Stimulated activated CD4-positive, alpha-beta T cell treated with anti-CD3 and anti-CD28 coated beads, TNF-alpha, amount 100 ng/mL, for 24 hours (primary cell): ENCODE data around the gene SLC25A21.
"Not testable (repeated sequence)": the region's sequence is repeated elsewhere in the genome, so short reads cannot be mapped to it uniquely, and the experiment has no call there.

ENCODE experiments used
- DNase-seq, 3 experiments: peaks; one replicate each; pipeline ENCODE4 v3.0.0-alpha.2; 2020; ENCODE audit warnings: low read depth in 3 of 3

The SLC25A21 gene

GRCh38 chr14:37089410-37089809 is 83.0 kb downstream of the SLC25A21 start:
- no peak for DNase-seq

- DNase-seq, result no peak
These were observed 83.8 kb downstream of the SLC25A21 start for GRCh38 chr14:37088356-37089215.

DNA sequence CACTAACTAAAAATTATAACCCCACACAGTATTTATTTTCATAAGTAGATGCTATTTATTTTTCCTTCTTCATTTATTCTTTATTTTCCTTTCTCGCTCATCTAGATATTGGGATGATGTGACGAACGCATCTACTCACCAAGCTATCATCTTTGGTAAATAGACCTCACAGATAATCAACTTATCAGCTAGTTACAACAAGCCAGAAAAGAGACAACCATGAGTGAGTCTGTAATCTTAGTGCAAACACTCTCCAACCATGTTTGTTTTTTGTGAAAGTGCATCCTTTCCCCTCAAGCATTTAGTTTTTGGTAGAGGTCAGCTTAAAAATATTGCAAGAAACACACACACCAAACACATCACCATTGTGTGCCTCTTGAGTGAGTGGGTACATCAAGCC is 84.9 kb downstream of the SLC25A21 start:
- no peak for DNase-seq

DNA sequence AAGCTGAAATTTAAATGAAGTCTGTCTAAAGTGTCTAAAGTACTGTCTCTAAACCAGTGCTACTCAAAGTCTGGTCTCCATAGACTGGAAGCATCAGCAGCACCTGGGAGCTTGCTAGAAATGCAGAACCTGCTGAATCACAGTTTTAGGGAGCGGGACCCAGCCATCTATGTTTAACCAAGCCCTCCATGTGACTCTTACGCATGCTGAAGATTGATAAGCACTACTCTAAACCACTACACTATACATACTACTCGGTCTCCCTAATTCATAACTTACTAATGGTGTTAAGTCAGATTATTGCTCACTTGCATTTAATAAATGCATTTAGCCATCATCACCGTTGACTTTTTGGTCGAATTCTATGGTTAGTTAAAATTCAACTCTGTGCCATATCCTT is 88.8 kb downstream of the SLC25A21 start:
- DNase-seq, result no peak

- no peak for DNase-seq
These were observed 90.0 kb downstream of the SLC25A21 start for GRCh38 chr14:37082449-37082848.

DNA sequence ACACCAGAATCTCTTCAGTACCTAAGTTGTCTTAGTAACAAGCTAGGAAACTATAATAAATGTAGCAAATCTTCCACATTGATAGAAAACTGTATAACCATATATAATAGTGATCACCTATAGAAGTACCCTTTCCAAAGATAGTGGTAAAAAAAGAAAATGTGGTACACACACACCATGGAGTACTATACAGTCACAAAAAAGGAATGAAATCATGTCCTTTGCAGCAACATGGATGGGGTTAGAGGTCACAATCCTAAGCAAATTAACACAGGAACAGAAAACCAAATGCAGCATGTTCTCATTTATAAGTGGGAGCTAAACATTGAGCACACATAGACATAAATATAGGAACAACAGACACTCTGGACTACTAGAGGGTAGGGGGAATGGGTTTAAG is 90.5 kb downstream of the SLC25A21 start:
- no peak for DNase-seq

DNA sequence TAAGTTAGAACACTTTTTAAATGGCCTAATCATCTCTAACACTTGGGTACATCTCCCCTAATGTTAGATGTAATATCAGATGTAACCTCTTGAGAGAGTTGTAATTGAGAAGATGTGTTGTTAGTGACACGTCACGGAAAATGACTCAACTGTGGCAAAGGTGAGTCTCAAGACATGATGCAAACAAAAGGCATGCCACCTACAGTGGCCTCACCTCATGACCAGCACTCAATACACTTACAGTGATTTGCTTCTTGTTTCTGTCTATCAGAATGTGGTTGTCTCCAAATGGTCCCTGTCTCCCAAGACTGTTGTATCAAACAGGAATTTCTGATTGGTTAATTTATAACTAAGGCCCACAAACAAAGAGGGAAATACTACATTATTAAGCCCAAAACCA is 91.2 kb downstream of the SLC25A21 start:
- DNase-seq, result no peak

GRCh38 chr14:37078131-37078530 is 94.3 kb downstream of the SLC25A21 start:
- no peak for DNase-seq

- not testable (repeated sequence) for DNase-seq
These were observed 98.1 kb downstream of the SLC25A21 start for GRCh38 chr14:37074320-37074719.

DNA sequence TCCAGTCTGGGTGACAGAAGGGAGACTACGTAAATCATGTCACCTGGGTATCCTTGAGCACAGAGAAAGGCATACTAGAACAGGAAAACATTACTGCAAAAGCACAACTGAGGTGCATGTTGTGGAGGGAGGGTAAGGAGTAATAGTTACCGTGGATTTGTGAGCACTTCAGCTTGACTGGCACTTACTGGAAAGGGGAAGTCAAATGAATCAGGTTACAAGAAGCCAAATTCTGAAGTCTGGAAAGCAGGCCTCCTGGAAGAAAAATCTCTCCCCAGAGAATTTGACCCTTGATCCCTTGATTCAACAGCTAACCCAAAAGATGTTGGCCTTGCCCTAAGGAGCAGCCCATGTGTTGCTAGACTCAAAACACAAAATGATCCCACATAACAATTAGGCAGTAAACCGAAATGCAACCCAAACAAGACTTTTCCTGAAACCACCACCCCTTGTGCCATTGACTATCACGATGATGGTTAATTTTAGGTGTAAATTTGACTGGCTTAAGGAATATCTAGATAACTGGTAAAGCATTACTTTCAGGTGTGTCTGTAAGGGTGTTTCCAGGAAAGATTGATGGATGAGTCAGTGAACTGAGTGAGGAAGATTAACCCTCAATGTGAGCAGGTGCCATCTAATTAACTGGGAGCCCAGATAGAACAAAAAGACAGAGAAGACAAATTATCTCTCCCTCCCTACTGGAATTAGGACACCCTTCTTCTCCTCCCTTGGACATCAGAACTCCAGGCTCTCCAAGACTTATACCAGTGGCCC is 108.8 kb downstream of the SLC25A21 start:
- no peak for DNase-seq

GRCh38 chr14:37062191-37062803 is 110.1 kb downstream of the SLC25A21 start:
- DNase-seq, result no peak

DNA sequence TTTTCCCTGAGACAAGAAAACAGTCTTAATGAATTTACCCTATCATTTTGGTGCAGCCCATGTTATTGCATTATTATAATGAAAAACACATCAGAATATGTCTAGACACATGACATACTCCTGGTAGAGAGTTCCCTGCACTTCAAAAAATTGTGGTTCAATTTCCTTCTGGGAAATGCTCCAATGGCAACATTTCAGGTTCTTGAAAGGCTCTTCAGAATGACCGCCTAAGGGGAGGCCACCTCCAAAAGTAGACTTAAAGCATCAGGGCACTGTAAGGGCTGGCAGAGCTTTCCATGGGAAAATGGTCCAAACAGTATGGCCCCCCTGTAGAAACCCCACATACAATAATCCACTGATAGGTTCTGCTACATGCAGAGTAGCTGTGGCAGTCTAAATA is 110.7 kb downstream of the SLC25A21 start:
- no peak for DNase-seq

DNA sequence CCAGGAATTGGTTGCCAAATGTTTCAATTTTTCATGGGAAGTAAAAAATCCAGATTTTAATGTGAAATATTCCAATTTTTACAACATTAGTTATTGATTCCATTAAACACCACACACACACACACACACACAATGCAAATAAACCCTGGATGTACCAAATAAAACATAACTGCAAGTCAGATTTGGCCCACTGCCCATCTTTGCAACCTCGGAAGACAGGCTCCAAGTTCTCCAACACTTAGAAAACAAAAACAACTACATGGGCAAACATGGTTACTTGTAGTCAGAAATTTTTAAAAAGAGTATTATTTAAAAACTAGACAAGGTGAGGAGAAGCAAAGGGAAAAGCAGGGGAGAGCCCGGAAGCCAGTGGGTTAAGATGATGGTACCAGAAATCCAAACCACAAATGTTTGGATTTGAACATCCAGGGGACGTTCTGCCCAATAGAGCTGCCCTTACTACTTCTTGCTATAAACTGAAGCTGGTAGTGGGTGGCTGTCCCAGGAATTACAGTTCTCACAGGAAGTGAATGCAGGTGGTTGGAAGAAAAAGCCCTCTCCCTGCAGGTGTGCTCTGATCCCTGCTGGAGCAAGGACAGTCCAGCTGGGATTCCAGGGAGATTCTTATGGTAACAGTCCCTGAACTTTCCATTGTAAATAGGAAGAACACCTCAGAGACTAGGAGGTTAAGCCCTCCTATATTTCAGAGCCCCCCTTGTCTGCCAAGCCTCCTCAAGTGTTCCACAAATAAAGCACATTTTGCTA is 111.7 kb downstream of the SLC25A21 start:
- no peak for DNase-seq

DNA sequence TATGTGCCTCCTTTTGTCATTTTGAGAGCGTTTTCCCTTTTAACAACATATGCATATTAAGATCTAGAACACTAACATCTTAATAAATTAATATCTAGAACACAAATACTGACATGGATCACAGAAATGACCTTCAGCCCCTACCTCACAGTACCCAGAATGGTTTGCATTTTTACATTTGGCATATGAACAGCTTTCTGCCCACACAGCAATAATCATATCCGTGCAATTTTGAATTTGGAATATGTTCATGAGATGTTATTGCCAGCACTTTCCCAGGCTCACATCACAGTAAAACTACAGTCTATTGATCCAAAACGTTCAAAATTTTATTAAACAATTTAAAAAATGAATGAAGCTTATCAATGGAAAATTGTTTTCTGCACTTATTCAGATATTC is 114.6 kb downstream of the SLC25A21 start:
- no peak for DNase-seq

- no peak for DNase-seq
These were observed 115.9 kb downstream of the SLC25A21 start for GRCh38 chr14:37056473-37056872.

GRCh38 chr14:37054869-37055268 is 117.5 kb downstream of the SLC25A21 start:
- no peak for DNase-seq

- DNase-seq, result no peak
These were observed 118.3 kb downstream of the SLC25A21 start for GRCh38 chr14:37054144-37054543.

DNA sequence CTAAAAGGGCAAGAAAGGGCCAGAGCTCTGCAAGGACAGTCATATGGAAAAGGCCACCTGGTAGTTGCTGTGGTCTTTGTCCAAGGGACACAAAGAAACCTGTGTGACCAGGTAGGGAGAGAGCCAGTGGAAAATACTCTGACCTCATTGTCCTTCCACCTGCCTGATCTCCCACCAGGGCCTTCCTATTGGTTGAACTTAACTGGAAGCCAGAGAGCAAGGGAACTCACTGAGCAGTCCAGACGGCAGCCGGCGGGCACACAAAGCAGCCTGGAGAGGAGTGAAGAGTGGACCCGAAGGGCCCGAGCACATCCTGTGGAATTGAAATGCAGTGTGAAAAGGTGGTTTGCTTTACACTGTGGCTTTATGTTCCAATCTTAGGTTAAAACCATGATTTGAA is 120.7 kb downstream of the SLC25A21 start:
- DNase-seq, result no peak

DNA sequence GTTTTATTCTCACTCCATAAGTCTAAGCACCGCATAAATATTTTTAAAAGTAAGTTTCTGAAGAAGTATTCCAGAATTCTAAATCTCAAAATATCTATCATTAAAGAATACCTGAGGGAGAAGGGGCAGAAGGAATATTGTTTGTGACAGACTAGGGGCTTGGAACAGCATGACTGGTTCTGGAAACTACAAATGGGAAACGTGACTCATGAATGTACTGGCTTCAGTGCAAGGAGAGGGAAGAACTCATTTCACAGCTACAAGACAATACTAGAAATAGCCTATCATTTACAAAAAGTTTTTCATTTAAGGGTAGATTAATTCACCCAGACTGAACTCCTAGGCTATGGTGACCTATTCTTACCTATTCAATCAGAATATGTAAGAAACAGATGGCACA is 121.3 kb downstream of the SLC25A21 start:
- DNase-seq, result no peak

DNA sequence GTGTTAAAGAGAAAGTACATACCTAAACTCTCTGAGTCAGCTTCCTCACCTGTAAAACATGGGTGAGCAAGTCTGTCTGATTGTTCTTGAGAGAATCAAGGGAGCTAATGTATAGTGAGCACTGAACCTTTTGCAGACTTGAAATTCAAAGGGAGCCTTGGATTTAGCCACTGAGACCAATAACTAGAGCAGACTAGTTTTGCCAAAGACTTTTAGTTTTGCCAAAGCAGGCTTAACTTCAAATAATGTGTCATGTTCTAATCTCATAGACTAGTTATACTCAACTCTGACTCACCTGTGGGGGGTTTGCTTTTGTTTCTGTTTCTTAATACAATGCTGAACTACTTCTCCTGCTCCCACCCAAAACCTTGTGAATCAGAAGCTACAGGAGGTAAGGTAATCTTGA is 123.7 kb downstream of the SLC25A21 start:
- no peak for DNase-seq

- DNase-seq, result no peak
These were observed 124.4 kb downstream of the SLC25A21 start for GRCh38 chr14:37047996-37048395.

- no peak for DNase-seq
These were observed 125.2 kb downstream of the SLC25A21 start for GRCh38 chr14:37047226-37047625.
